Jurkat, Clone E6-1 (cell line): ENCODE data around the gene GRID2.

ENCODE experiments used
- DNase-seq: peaks from one replicate; pipeline ENCODE4 v3.0.0-alpha.2; 2011; ENCODE audit warnings: low read depth, low spot score
- H3K4me3 ChIP-seq: 2 replicates; pipeline ENCODE4 v1.5.1; 2011; ENCODE audit warnings: mild to moderate bottlenecking, low read length, control low read depth, moderate library complexity

GRID2 gene

DNA sequence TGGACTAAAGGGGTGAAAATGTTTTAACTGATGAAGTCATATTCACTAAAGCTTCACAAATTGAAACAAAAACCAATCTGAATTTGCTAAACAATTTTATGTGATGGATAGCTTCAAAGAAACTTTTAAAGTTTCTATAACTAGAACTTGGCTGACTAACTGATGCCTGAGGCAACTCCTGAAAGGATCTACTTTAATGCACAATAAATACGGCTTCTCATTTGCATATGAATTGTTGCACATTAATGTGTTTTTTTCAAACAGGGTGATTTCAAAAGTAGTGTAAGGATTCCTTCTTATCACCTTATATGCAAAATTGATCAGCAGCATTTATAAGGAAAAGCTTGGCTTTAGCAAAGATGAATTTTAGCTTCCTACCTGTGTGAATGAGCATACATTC lies 1466.4 kb downstream of the GRID2 start:
- no peak for DNase-seq
- no peak overlapping the region for H3K4me3 ChIP-seq

DNA sequence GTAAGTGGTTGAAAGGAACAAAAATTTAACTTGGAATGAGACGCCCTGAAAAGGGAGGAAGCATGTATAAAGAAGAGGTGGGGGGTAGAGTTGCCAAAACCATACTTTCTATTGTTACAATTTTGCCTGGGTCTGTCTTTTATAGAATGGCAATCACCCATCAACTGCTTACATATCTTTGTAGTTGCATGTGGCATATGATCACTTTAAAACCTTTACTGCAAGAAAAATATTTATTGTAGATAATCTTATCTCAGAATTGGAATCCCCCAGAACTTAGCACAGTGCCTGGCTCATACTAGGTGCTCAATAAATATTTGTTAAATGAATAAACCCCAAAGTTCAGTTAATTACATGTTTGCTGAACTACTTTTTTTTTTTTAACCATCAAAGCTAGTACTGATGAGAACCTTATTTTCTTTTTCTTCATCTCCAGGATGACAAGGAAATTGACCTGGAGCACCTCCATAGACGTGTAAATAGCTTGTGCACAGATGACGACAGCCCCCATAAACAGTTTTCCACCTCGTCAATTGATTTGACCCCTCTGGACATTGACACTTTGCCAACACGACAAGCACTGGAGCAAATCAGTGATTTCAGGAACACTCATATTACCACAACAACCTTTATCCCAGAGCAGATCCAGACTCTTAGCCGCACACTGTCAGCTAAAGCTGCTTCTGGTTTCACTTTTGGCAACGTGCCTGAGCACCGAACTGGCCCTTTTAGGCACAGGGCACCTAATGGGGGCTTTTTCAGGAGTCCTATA lies 1468.1 kb downstream of the GRID2 start:
- no peak overlapping the region for H3K4me3 ChIP-seq
- no peak for DNase-seq

- H3K4me3 ChIP-seq: no peak overlapping the region
Measured at GRCh38 chr4:93772858-93773257, 1469.1 kb downstream of the GRID2 start.

GRCh38 chr4:93775551-93775950 lies 1471.8 kb downstream of the GRID2 start:
- no peak for DNase-seq

More at GRCh38 chr4:93772858-93773257, 1469.1 kb downstream of the GRID2 start:
- DNase-seq: no peak

DNA sequence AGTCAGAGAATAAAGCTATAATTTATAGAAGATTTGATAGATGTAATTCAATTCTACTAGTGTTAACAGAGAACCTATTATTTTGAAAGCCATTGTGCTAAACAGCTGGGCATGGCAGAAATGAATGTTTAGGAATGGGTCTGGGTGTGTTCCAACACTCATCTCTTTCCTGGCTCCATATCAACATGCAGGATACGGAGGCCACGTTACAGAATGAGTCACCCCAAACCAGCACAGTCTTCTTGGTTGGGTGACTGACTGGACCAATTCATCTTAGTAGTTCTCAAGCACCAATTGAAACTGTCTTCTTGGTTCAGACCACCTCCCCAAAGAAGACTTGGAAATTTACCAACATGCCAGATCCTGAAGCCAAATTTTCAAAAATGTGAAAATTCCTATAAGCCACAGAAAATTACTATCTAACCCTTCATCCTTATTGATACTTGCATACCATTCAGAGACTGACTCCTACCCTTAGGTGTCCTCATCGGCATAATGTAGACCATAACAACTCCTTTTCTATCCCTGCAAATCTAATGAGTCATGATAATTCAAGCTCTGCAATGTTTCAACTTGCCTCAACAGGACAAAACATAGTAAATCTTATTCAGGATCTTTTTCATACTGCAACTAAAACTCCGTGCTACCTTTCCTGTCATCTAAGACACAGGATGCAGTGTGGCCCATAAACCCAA lies 1472.8 kb downstream of the GRID2 start:
- no peak for DNase-seq
- H3K4me3 ChIP-seq: no peak overlapping the region

More at GRCh38 chr4:93775551-93775950, 1471.8 kb downstream of the GRID2 start:
- H3K4me3 ChIP-seq: no peak overlapping the region

DNA sequence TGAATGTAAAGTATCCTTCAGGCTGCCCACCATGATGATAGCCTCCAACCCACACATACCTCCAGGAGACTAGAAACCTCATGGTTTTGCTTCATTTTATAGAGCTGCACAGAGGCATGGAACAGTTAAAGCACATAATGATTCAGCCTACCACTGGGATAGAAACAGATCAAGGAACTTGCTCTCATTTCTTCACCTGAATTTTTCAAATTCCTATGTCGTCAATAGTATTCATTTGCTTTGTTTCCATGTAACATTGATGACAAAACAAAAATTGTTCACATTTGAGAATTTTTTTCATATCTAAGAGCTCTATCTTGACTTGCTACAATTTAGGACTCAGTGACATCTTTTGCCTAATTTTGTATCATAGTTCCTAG lies 1473.3 kb downstream of the GRID2 start:
- no peak overlapping the region for H3K4me3 ChIP-seq
- DNase-seq: no peak

DNA sequence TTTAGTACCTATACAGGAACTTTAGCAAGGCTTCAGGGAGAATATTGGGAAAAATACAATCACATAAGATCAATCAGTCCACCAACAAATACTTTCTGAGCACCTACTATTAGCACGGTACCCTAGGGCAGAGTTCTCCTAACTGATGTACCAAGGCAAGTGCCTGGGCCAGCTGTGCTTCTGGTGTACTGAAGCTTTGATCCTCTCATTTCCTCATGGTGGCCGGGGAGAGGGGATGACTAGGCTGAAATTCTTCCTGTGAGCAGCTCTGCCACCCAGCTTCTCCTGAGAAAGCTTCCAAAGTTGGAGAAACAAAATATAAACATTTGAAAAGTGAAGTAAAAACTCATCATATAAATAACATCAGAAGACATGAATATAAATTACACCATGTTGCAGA lies 1475.5 kb downstream of the GRID2 start:
- DNase-seq: no peak
- no peak overlapping the region for H3K4me3 ChIP-seq

GRCh38 chr4:93780080-93780479 lies 1476.3 kb downstream of the GRID2 start:
- DNase-seq: no peak
- H3K4me3 ChIP-seq: no peak overlapping the region

DNA sequence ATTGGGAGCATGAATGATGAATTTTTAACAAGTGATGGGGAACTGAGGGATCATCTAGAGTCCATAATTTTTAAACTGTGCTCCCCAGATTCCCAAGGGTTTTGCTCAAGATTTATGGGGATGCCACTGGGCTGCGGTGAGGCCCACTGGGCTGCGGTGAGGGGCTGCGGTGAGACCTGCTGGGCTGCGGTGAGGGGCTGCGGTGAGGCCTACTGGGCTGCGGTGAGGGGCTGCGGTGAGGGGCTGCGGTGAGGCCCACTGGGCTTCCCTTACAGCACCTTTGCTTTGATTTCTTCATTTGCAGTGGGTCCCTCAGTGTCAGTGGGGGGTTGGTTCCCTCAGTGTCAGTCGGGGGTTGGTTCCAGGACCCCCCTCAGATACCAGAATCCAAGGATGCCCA lies 1477.4 kb downstream of the GRID2 start:
- DNase-seq: no peak

DNA sequence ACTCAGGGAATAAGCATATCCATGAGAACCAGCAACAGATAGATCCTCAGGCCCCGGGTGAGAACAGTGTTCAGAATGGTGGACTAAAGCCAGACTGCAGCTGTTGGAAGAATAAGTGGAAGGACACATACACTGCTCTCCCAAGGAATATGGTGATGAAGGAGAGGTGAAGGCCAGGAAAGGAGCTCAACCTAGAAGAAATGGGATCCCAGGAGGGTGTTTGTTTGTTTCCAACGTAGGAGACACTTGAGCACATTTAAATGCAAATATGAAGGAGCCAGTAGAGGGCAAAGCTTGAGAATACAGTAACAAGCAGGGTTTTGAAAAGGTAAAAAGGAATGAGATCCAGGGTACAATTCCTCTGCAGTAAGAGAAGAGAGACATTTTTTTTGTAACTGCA lies 1482.4 kb downstream of the GRID2 start:
- no peak overlapping the region for H3K4me3 ChIP-seq
- DNase-seq: no peak

More for the DNA sequence above, 1477.4 kb downstream of the GRID2 start:
- H3K4me3 ChIP-seq: no peak overlapping the region

DNA sequence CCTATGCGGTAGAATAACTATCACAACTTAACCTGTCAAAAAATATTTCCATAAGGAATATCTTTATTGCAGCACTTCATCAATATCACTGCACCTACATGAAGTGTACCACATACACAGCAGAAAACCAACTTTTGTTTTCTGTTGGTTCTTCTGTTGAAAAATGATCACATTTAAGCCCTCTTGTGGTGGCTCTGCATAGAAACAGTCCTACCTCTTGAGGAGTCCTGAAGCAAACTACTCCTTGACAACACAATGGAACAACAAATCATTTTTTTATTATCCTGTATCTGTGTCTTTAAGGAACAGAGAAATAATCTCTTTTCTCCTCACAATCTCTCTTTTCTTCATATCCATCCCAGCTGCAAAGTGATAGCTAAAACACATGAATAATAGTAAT lies 1484.9 kb downstream of the GRID2 start:
- H3K4me3 ChIP-seq: no peak overlapping the region
- DNase-seq: peak; percentile 37

DNA sequence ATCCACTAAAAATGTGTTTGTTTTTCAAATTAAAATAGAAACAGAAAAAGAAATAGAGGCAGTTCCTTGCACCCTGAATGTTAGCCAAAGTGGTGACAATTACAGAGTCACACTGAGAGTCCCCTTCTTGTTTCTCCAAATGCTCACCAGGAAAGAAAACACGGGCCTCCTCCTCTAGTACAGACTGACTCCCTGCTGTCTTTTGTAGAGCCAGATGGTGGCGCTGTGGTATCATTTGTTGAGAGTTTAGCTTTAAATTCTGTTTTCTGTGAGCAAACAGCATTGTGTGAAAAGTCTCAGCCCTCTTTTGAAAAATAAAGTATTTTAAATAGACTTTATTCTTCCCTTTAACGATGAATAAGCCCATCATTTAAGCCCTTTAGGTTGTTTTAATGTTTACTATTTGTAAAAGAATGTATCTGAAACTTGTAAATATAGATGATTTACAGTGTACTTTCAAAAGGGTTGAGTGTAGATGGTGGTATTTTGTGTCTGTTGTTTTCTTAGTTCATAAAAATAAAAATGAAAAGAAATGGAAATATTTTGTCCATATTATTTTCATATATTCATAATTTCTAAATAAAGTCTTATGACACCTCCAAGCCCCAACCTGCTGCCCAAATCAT lies 1487.9 kb downstream of the GRID2 start:
- DNase-seq: peak; percentile 33

DNA sequence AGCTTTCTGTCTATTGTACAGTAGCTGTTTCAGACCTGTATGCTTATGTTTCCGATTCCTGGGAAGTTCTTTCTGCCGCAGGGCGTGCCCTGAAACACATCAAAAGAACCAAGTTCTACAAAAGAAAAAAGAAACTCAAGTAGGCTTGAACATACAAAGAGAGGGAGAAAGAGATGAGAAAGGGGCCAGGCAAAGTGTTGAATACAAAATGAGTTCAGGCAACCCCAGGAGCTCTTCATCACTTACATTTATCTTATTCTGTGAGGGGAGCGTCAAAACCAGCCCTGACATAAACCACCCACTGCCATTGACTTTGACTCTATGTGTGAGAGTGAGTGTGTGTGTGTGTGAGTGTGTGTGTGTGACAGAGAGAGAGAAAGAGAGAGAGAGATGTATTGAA lies 1498.3 kb downstream of the GRID2 start:
- DNase-seq: no peak
- H3K4me3 ChIP-seq: no peak overlapping the region

More for the DNA sequence above, 1487.9 kb downstream of the GRID2 start:
- no peak overlapping the region for H3K4me3 ChIP-seq

DNA sequence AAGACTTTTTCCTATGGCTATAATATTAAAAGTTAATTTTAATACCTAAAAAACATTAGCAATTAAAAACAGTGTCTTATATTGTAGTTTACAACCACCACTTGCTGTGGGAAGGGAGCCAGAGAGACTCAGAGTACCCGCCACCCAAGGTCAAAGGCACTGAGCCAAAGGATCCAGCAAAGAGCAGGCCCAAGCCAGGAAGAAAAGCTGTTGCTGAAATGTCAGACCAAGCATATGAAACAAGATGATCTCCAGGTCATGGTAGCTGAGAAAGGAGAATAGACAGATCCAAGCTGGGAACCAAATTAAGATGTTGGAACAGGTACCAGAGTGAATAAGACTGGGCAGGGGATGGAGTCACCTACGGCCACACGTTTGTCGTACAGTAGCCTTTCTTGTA lies 1506.0 kb downstream of the GRID2 start:
- DNase-seq: no peak
- H3K4me3 ChIP-seq: no peak overlapping the region

GRCh38 chr4:93810340-93810992 lies 1506.7 kb downstream of the GRID2 start:
- DNase-seq: no peak
- H3K4me3 ChIP-seq: no peak overlapping the region

DNA sequence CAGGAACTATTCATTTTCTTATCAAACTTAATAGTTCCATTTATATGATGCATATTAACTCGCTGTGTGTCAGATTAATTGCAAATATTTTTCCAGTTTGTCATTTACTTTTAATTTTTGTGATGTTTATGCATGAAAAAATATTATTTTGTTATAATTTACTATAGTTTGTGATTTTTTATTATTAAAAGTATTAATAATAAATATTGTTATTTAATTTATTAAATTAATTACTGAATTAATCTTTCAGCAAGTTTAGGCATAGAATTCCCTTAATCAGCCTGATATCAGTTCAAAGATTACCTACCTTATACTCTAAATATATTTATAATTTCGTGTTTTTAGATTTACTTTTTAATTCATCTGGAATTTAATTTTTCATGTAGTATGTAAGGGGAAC lies 1509.3 kb downstream of the GRID2 start:
- H3K4me3 ChIP-seq: no peak overlapping the region
- no peak for DNase-seq

DNA sequence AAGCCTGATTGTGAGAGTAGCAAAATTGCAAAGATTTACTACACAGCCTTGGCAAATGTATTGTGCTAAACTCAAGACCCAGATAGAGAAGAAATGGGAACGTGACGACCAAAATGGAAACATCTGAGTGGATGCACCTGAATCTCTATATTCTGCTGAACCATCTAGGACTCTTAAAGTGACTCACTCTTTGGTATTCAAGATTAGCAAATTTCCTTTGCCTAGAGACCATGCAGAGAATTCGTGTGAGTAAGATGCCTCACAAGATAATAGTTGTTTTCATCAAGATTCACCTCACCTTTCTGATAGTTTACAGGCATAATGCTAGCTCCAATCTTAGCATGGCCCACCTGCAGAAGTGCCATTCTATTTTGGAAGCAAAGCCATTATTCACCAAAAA lies 1510.4 kb downstream of the GRID2 start:
- DNase-seq: no peak
- H3K4me3 ChIP-seq: no peak overlapping the region

GRCh38 chr4:93814722-93815121 lies 1511.0 kb downstream of the GRID2 start:
- no peak overlapping the region for H3K4me3 ChIP-seq
- peak; percentile 17 for DNase-seq
